Duodenal mucosa (tissue), 2 donors: ENCODE data around the gene UNC13B.

Source experiments
- H3K27ac ChIP-seq: one replicate; pipeline ENCODE4 v1.7.0; 2013; ENCODE audit warnings: low read depth, low read length
- H3K27me3 ChIP-seq, 2 donors: one replicate each; pipeline ENCODE4 v1.7.0; 2013; ENCODE audit warnings: low read length in 2 of 2, control low read depth in 1 of 2; ENCODE audit not compliant: insufficient read depth in 2 of 2, control insufficient read depth in 1 of 2
- H3K36me3 ChIP-seq, 2 donors: one replicate each; pipeline ENCODE4 v1.7.0; 2013; ENCODE audit warnings: low read length in 2 of 2, control low read depth in 1 of 2; ENCODE audit not compliant: insufficient read depth in 2 of 2, control insufficient read depth in 1 of 2
- H3K4me1 ChIP-seq, 2 donors: one replicate each; pipeline ENCODE4 v1.7.0; 2013; ENCODE audit warnings: low read length in 2 of 2, control low read depth in 1 of 2; ENCODE audit not compliant: insufficient read depth in 2 of 2, control insufficient read depth in 1 of 2
- H3K4me3 ChIP-seq, 2 donors: one replicate each; pipeline ENCODE4 v1.7.0; 2013; ENCODE audit warnings: low read length in 2 of 2, low read depth in 1 of 2
- H3K9ac ChIP-seq, 2 donors: one replicate each; pipeline ENCODE4 v1.7.0; 2013; ENCODE audit warnings: low read length in 2 of 2, low read depth in 1 of 2
- H3K9me3 ChIP-seq, 2 donors: one replicate each; pipeline ENCODE4 v1.7.0; 2013; ENCODE audit warnings: low read length in 2 of 2, control low read depth in 1 of 2; ENCODE audit not compliant: control insufficient read depth in 1 of 2

Gene UNC13B

DNA sequence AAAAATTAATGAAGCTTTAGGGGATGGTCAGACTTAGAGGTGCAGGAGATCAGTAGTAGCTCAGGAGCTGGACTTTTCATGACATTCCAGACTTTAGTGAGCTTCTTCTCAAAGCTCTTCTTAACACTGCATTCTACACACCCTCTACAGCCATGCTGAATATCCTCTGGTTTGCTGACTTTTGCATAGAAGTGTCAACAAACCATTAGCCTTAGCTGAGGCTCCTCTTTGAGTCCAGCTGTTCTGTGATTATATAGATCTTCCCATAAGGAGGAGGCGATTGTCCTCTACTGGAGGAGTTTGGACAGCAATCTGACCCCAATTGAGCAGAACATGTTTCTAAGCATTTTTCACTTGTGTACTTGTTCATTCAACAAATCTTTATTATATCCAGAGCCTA, 253.1 kb downstream of the UNC13B start:
- H3K36me3 ChIP-seq = no peaks in the 10 kb centered on the region

DNA sequence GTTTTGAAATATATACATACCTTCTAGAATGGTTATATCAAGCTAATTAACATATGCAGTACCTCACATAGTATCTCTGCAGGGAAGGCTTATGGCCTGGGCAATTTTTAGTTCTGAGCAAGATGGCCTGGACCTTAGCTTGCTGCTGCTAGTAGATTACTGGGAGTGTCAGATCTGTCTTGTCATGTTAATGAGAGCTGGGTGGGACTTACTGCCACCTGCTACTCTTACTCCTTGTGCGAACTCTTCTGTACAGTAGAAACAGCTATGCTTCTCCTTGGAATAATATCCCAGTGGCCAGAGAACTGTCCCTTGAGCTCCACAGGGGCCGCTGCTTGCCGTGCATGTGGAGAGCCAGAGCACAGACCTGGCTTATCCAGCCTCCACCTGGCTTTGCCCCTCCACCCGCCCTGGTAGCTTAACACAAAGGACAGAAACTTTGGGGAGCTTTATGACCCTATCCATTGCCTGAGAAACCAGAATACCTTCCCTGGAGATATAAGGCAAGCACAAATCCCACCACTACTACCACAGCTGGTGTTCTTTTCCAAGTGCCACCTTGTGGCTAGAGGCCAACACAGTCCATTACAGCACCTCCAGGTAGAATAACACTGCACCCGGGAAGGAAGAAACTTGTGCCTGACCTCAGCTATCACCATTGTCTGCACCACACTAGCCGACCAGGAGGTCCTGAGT, 253.7 kb downstream of the UNC13B start:
- Histone ChIP-seq H3K36me3 (no peaks in the 10 kb centered on the region), H3K9ac (no peak overlapping the region), H3K27ac (no peak overlapping the region), H3K27me3 (no peaks in the 10 kb centered on the region), H3K9me3 (no peaks in the 10 kb centered on the region), H3K4me3 (no peak overlapping the region), H3K4me1 (no peaks in the 10 kb centered on the region)

More for the DNA sequence above, 253.1 kb downstream of the UNC13B start:
- H3K4me3 ChIP-seq = no peak overlapping the region
- no peak overlapping the region for H3K27ac ChIP-seq
- no peaks in the 10 kb centered on the region for H3K9me3 ChIP-seq
- H3K27me3 ChIP-seq = no peaks in the 10 kb centered on the region
- no peak overlapping the region for H3K9ac ChIP-seq
- H3K4me1 ChIP-seq = no peaks in the 10 kb centered on the region

GRCh38 chr9:35416098-35416427, 254.3 kb downstream of the UNC13B start:
- H3K27ac ChIP-seq = no peak overlapping the region

GRCh38 chr9:35422346-35422745, 260.5 kb downstream of the UNC13B start:
- Histone ChIP-seq H3K36me3 (no peaks in the 10 kb centered on the region), H3K9ac (no peak overlapping the region), H3K9me3 (no peaks in the 10 kb centered on the region), H3K27me3 (no peaks in the 10 kb centered on the region), H3K4me3 (no peak overlapping the region), H3K4me1 (peaks cover 0 to 3% of the 10 kb centered on the region in 2 donors), H3K27ac (no peak overlapping the region)

More at GRCh38 chr9:35416098-35416427, 254.3 kb downstream of the UNC13B start:
- Histone ChIP-seq H3K9me3 (no peaks in the 10 kb centered on the region), H3K4me3 (no peak overlapping the region), H3K27me3 (no peaks in the 10 kb centered on the region), H3K36me3 (no peaks in the 10 kb centered on the region), H3K9ac (no peak overlapping the region), H3K4me1 (no peaks in the 10 kb centered on the region)

GRCh38 chr9:35422753-35423152, 260.9 kb downstream of the UNC13B start:
- peaks cover 0 to 3% of the 10 kb centered on the region in 2 donors for H3K4me1 ChIP-seq
- H3K36me3 ChIP-seq = no peaks in the 10 kb centered on the region
- H3K9ac ChIP-seq = no peak overlapping the region
- H3K27me3 ChIP-seq = no peaks in the 10 kb centered on the region
- H3K4me3 ChIP-seq = no peak overlapping the region
- H3K27ac ChIP-seq = no peak overlapping the region
- no peaks in the 10 kb centered on the region for H3K9me3 ChIP-seq

DNA sequence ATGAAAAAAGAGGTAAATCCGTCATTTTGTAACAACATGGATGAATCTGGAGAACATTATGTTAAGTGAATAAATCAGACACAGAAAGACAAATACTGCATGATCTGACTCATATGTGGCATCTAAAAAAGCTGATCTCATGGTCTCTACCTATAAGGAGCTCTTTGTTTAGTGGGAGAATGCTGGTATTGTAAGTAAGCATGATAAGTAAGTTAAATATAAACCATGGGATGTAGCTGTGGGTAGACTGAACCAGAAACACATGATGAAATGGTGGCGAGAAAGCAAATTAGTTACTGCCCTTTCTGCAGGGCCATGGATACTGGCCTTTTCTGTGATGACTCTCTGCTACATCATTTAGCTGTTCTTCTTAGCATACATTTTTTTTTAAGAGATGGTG, 261.7 kb downstream of the UNC13B start:
- H3K36me3 ChIP-seq = no peaks in the 10 kb centered on the region
- no peaks in the 10 kb centered on the region for H3K27me3 ChIP-seq
- no peak overlapping the region for H3K27ac ChIP-seq
- H3K4me3 ChIP-seq = no peak overlapping the region
- peaks cover 0 to 3% of the 10 kb centered on the region in 2 donors for H3K4me1 ChIP-seq
- peaks cover 0 to under 1% of the 10 kb centered on the region in 2 donors for H3K9me3 ChIP-seq
- H3K9ac ChIP-seq = no peak overlapping the region

DNA sequence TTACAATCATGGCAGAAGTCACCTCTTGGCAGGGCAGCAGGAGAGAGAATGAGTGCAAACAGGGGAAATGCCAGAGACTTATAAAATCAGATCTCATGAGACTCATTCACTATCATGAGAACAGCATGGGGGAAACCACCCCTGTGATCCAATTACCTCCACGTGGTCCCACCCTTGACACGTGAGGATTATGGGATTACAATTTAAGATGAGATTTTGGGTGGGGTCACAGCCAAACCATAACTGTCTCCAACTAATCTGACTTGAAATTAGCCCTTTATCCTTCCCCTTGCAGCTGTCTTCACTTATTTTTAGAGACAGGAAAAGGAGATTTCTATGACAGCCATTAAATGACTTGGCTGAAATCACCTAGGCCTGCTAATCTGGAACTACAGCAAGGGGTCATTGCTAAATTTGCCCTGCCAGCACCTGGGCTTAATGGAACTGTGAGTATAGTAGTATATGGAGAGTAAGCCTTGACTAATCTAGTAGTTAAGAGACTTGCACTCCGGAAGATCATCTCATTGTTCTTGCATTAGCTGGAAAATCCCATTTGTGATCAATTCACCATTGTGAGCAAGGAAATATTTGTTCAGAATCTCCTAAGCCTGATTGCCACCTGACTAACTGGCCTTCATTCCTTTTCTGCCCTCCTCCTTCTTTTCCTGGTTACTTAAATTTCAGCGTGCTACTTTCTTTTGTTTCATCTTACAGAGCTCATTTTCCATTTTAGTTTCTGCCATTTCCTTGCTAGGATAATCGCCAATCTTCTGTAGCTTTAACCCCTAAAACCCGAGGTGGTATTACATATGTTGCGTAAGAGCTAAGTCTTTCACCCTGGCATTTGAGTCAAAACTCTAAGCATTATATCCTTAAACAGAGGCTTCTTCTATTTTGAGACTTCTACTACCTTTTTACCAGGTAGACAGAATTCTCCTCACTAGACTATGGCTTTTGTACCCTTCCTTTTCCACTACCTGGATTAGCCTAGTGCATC, 262.8 kb downstream of the UNC13B start:
- no peak overlapping the region for H3K4me3 ChIP-seq
- no peak overlapping the region for H3K27ac ChIP-seq
- no peaks in the 10 kb centered on the region for H3K36me3 ChIP-seq
- peaks cover 0 to 3% of the 10 kb centered on the region in 2 donors for H3K4me1 ChIP-seq
- H3K9me3 ChIP-seq = peaks cover 0 to 7% of the 10 kb centered on the region in 2 donors
- H3K27me3 ChIP-seq = no peaks in the 10 kb centered on the region
- no peak overlapping the region for H3K9ac ChIP-seq

GRCh38 chr9:35426627-35427026, 264.8 kb downstream of the UNC13B start:
- Histone ChIP-seq H3K27me3 (no peaks in the 10 kb centered on the region), H3K36me3 (no peaks in the 10 kb centered on the region), H3K4me1 (peaks cover 0 to 3% of the 10 kb centered on the region in 2 donors), H3K27ac (no peak overlapping the region), H3K4me3 (no peak overlapping the region), H3K9me3 (peaks cover 0 to 7% of the 10 kb centered on the region in 2 donors), H3K9ac (no peak overlapping the region)

GRCh38 chr9:35431467-35431866, 269.7 kb downstream of the UNC13B start:
- Histone ChIP-seq H3K27ac (no peak overlapping the region), H3K4me3 (no peak overlapping the region), H3K9ac (no peak overlapping the region), H3K27me3 (no peaks in the 10 kb centered on the region), H3K36me3 (no peaks in the 10 kb centered on the region), H3K9me3 (peaks cover 0 to 7% of the 10 kb centered on the region in 2 donors), H3K4me1 (no peaks in the 10 kb centered on the region)

DNA sequence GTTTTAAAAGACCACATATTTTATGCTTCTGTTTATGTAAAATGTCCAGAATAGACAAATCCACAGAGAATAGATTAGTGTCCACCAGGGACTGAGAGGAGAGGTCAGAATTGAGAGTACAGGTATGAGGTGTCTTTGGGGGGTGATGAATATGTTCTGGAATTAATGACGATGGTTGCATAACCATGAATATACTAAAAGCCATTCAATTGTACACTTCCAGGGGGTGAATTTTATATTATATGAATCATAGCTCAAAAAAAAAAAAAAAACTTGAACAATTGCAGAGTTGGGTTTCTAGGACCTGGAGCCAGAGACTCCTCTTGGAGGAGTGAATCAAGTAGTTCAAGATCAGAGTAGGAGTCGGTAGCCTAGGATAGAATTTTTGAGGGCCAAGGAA, 270.3 kb downstream of the UNC13B start:
- Histone ChIP-seq H3K36me3 (no peaks in the 10 kb centered on the region), H3K9ac (no peak overlapping the region), H3K4me3 (no peak overlapping the region), H3K4me1 (no peaks in the 10 kb centered on the region), H3K27ac (no peak overlapping the region), H3K27me3 (no peaks in the 10 kb centered on the region), H3K9me3 (peaks cover 0 to 7% of the 10 kb centered on the region in 2 donors)
